Erythroblast (primary cell): ENCODE results near the gene SRSF4.

ENCODE experiments used
- GATA1 ChIP-seq: IDR thresholded peaks from 2 replicates; pipeline ENCODE4 v1.6.1; 2011; ENCODE audit warnings: low read depth, mild to moderate bottlenecking, control low read depth, low read length, moderate library complexity
- POLR2A ChIP-seq: IDR thresholded peaks from 2 replicates; pipeline ENCODE4 v1.6.1; 2011; ENCODE audit warnings: mild to moderate bottlenecking, low read length

DNA sequence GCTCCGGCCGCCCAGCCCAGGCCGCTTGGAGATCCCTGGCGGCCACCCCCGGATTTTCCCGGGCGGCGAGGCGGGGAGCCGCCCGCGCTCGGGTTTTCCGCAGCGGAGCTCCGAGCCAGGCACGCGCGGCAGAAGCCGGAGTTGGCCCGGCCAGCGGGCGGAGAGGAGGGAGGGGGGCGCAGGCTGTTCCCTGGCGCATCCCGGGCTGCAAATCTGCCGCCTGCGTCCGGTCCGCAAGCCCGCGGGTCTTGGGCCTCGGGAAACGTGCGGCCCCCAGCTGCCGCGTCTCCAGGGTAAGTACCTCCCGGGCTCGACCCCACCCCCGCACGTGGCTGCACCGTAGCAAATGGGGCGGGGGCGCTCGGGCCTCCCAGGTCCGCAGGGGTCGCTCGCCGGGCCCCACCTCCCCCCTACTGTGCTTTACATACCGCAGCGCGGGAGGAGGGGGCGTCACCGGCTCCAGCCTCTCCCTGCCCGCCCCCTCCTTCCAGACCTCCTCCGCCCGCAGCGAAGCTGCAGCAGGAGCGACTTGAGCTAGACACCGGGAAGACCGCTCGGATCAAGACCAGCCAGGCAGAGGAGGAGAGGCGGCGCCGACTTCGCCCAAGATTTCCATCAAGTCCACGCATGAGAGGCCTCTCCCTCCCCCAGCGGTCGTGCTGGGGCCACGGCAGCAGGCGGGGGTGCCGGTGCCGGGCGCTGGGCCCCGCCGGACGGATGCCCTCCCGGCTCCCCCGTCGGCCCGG lies 59.6 kb downstream of the SRSF4 start:
- TF ChIP-seq POLR2A (no peak), GATA1 (no peak)
